Gastroesophageal sphincter (tissue), 4 donors: ENCODE measurements around the gene MXD1. TPM values are rescaled to one million over a fixed set of nuclear protein-coding genes. Genes with fewer than 3 reads are reported as not detected.

Experiments
- ATAC-seq: fragments of 150-250 bp; one replicate; pipeline ENCODE4 v1.9.1; 2016; ENCODE audit warnings: mild to moderate bottlenecking, moderate library complexity
- H3K27ac ChIP-seq, 4 donors: fragments of 200-600 bp; sonication (generic) in 3 of 4; 1 replicate in 3 of 4; 2 replicates in 1 of 4; pipeline ENCODE4 v1.5.1; 2016 to 2019
- H3K27me3 ChIP-seq: fragments of 200-600 bp; sonication (generic); one replicate; pipeline ENCODE4 v1.5.1; 2019
- H3K36me3 ChIP-seq, 2 donors: fragments of 200-600 bp; sonication (generic); one replicate each; pipeline ENCODE4 v1.5.1; 2019; ENCODE audit warnings: control low read depth in 1 of 2
- H3K4me1 ChIP-seq, 3 donors: fragments of 200-600 bp; sonication (generic); 1 replicate in 2 of 3; 2 replicates in 1 of 3; pipeline ENCODE4 v1.5.1; 2016 to 2019; ENCODE audit warnings: control low read depth in 2 of 3
- H3K4me3 ChIP-seq, 2 donors: fragments of 200-600 bp; sonication (generic); one replicate each; pipeline ENCODE4 v1.5.1; 2019; ENCODE audit warnings: mild to moderate bottlenecking in 1 of 2, moderate library complexity in 1 of 2
- H3K9me3 ChIP-seq, 3 donors: fragments of 200-600 bp; sonication (generic); one replicate each; pipeline ENCODE4 v1.5.1; 2017 to 2019; ENCODE audit warnings: control low read depth in 2 of 3
- EP300 ChIP-seq: sonication (generic); formaldehyde crosslinking; IDR thresholded peaks from one replicate; pipeline ENCODE4 v1.6.1; 2017; ENCODE audit warnings: antibody characterized with exemption, mild to moderate bottlenecking
- POLR2A ChIP-seq, 2 donors: fragments of 450-650 bp; IDR thresholded peaks; one replicate each; pipeline ENCODE4 v1.6.1; 2017; ENCODE audit warnings: antibody characterized with exemption in 2 of 2, mild to moderate bottlenecking in 2 of 2, moderate library complexity in 1 of 2
- POLR2AphosphoS5 ChIP-seq: sonication (generic); formaldehyde crosslinking; IDR thresholded peaks from one replicate; pipeline ENCODE4 v1.6.1; 2017; ENCODE audit warnings: antibody characterized with exemption
- WGBS, 2 donors: methylation state at CpG; one replicate each; pipeline ENCODE4 v1.1.5; 2018; ENCODE audit warnings: low coverage in 1 of 2; 5-methylcytosine and 5-hydroxymethylcytosine counted together
- total RNA-seq, 4 donors: library from RNA; depleted of rRNA; stranded (reverse); fragments of >200 nt; gene quantifications; one replicate each; pipeline ENCODE4 v1.1.0, GENCODE V29; 2016
- TF ChIP-seq, protein P1 (sequence below), 4 experiments: fragments of 200-600 bp in 2 of 4; fragments of 450-650 bp in 2 of 4; sonication (generic) in 1 of 4; IDR thresholded peaks; one replicate each; pipeline ENCODE4 v1.5.1; 2017 to 2019; ENCODE audit warnings: antibody characterized with exemption in 4 of 4, mild to moderate bottlenecking in 2 of 4, moderate library complexity in 2 of 4

The MXD1 gene
- total RNA-seq, 4 donors from 2014 or later = 10.5 to 15.6 (median 13.3) TPM

DNA sequence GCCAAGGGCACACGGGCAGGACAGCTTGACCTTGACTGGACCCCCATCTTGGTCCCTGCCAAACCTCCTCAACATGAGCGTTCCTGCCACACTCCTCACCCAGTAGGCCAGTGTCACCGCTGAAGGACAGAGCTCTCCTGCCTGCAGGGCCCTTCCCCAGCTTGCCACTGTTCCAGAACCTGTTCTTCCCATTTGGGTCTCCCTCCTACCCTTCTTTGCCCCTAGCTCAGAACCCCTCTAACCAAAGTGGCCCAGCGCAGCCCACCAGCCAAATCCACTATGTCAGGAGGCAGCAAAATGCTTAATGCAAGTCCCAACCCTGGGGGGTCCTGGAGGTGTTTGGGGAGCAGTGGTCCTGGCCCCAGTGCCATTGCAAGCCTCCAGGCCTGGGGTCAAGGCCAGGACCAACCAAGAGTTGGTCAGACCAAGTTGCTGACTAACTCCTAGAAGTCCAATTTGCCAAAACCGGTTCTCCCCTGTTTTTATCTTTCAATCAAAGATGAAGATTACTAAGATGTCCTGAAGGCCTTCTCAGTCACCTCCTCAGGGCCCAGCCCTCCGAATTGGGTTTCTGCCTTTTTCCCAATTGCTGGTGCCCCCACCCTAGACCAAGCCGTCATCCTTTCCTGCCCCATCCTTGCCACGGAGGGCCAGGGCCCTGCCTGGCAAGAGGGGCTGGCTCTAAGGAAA is 51.0 kb downstream of the MXD1 start:
- 80 to 94% methylated on average over 1 to 6 of the region's 8 CpGs for WGBS, 2 donors

DNA sequence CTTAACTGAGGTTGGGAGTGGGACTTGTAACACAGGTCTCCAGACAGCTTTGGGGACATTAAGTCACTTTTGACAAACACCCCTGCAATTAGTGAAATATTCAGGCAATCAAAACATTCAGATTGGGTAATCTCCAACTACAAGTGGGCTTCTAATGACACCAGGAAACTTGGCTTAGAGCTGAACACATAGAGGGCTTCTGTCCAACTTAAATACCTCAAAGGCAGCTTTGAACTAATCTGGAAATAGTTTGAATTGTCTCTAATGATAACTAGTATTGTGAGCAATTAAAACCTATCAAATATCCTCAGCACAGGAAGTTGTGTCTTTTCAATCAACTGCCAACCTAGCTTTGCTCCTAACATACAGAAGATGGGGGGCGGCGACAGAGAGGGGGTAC is 51.6 kb downstream of the MXD1 start:
- Histone ChIP-seq H3K4me3 (no peak overlapping the region), H3K27me3 (no peaks in the 10 kb centered on the region), H3K9me3 (no peaks in the 10 kb centered on the region), H3K36me3 (no peaks in the 10 kb centered on the region), H3K27ac (no peak overlapping the region), H3K4me1 (no peaks in the 10 kb centered on the region)
- TF ChIP-seq EP300 (no peak), POLR2A (IDR thresholded peaks at IDR 0.05) (no peak), POLR2AphosphoS5 (no peak)
- TF ChIP-seq, protein P1, sequence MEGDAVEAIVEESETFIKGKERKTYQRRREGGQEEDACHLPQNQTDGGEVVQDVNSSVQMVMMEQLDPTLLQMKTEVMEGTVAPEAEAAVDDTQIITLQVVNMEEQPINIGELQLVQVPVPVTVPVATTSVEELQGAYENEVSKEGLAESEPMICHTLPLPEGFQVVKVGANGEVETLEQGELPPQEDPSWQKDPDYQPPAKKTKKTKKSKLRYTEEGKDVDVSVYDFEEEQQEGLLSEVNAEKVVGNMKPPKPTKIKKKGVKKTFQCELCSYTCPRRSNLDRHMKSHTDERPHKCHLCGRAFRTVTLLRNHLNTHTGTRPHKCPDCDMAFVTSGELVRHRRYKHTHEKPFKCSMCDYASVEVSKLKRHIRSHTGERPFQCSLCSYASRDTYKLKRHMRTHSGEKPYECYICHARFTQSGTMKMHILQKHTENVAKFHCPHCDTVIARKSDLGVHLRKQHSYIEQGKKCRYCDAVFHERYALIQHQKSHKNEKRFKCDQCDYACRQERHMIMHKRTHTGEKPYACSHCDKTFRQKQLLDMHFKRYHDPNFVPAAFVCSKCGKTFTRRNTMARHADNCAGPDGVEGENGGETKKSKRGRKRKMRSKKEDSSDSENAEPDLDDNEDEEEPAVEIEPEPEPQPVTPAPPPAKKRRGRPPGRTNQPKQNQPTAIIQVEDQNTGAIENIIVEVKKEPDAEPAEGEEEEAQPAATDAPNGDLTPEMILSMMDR (IDR thresholded peaks at IDR 0.05) = no peak
- WGBS, 2 donors = 90% methylated on average over 2 of the region's 2 CpGs; no CpG with 5 or more reads in 1 of the 2 donors
- no peak for ATAC-seq

More for the DNA sequence above, 51.0 kb downstream of the MXD1 start:
- H3K4me1 ChIP-seq = no peaks in the 10 kb centered on the region
- no peaks in the 10 kb centered on the region for H3K27me3 ChIP-seq
- ATAC-seq = no peak
- no peak overlapping the region for H3K4me3 ChIP-seq
- no peak for TF ChIP-seq EP300
- no peak for TF ChIP-seq POLR2AphosphoS5
- TF ChIP-seq, protein P1 (IDR thresholded peaks at IDR 0.05) = no peak
- H3K9me3 ChIP-seq = no peaks in the 10 kb centered on the region
- H3K36me3 ChIP-seq = no peaks in the 10 kb centered on the region
- H3K27ac ChIP-seq = no peak overlapping the region

DNA sequence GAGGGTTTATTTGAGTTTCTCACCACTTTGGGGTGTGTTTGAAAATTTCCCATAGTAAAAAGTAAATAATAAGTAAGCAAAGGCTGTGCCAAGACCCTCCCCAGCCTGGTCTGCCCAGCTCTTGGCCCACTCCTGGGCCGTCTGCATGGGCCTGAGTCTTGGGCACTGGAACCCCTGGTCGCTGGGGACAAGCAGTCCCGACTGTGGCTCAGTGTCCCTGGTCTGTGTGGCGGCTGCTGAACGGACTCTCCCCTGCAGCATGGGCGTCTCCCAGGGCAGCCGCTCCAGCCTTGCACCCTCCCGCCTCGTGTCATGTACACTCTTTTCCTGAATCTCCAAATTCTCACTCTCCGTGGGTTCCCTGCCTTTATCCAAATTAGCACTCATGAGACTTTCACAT is 53.7 kb downstream of the MXD1 start:
- no peaks in the 10 kb centered on the region for H3K27me3 ChIP-seq
- ATAC-seq = no peak
- TF ChIP-seq POLR2A (IDR thresholded peaks at IDR 0.05) (no peak), EP300 (no peak), POLR2AphosphoS5 (no peak)
- TF ChIP-seq, protein P1 (IDR thresholded peaks at IDR 0.05) = no peak
- no peak overlapping the region for H3K4me3 ChIP-seq
- H3K9me3 ChIP-seq = no peaks in the 10 kb centered on the region
- no peaks in the 10 kb centered on the region for H3K36me3 ChIP-seq
- no peaks in the 10 kb centered on the region for H3K4me1 ChIP-seq
- 80 to 84% methylated on average over 1 to 10 of the region's 10 CpGs for WGBS, 2 donors
- no peak overlapping the region for H3K27ac ChIP-seq

DNA sequence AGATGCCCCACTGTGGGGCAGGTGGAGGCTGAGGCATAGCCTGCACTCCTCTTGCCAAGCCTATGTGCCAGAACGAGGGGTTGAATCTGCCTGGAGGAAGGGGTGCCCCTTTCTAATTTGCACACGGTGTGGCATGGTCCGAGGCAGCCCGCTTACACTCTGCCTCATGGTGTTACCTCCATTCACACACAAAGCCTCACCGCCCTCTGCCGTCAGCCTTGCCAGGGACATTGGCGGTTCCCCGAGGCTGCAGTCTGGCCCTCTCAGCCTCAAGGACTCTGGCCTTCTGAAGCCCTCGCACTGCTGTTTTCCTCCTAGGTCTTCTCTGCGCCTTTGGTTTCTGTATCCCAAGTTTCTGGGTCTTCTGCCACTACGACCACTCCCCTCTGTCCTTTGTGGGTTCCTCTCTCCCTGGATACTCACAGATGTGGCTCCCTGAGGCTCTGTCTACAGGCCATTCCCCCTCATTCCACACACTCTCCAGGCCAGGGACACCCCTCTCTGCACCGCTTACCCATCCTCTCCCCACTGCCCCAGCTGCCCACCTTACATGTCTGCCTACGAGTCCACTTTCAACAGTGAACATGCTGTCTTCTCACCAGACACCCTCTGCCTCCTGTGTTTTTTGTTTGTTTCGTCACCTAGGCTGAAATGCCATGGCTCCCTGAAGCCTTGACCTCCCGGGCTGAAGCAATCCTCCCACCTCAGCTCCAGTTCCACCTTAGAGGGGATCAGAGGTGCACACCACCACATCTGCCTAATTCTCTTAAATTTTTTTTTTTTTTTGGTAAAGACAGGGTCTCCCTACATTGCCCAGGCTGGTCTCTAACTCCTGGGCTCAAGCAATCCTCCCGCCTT is 54.4 kb downstream of the MXD1 start:
- no peaks in the 10 kb centered on the region for H3K9me3 ChIP-seq
- 82 to 91% methylated on average over 8 to 16 of the region's 16 CpGs for WGBS, 2 donors
- no peak for TF ChIP-seq POLR2A (IDR thresholded peaks at IDR 0.05)
- no peak for TF ChIP-seq POLR2AphosphoS5
- TF ChIP-seq, protein P1 (IDR thresholded peaks at IDR 0.05) = no peak
- TF ChIP-seq EP300 = no peak
- H3K36me3 ChIP-seq = no peaks in the 10 kb centered on the region
- H3K4me3 ChIP-seq = no peak overlapping the region
- no peaks in the 10 kb centered on the region for H3K4me1 ChIP-seq
- no peaks in the 10 kb centered on the region for H3K27me3 ChIP-seq
- no peak overlapping the region for H3K27ac ChIP-seq
- ATAC-seq = no peak
